SK-N-SH (cell line): ENCODE measurements around the gene CNTNAP2. TPM values are rescaled to one million over a fixed set of nuclear protein-coding genes. Genes with fewer than 3 reads are reported as not detected.

Source experiments
- CTCF ChIA-PET: fragments of 300-600, 350-600 bp; formaldehyde crosslinking; extraction: SDS; loops from one replicate; lab custom pipeline; 2021; lab: Yijun Ruan, JAX
- POLR2A ChIA-PET: fragments of 350-600 bp; sonication (Branson Sonifier 250); formaldehyde crosslinking; extraction: SDS; loops from one replicate; lab custom pipeline; 2020; ENCODE audit warnings: antibody characterized with exemption, inconsistent platforms; lab: Yijun Ruan, JAX
- DNase-seq: peaks from one replicate; pipeline ENCODE4 v3.0.0; 2012
- H2AFZ ChIP-seq: fragments of 200-600 bp; sonication (generic); 2 replicates; pipeline ENCODE4 v1.8.1; 2016; ENCODE audit warnings: antibody characterized with exemption, mild to moderate bottlenecking, low read depth
- H3F3A ChIP-seq: fragments of 200-600 bp; sonication (generic); replicated peaks from 2 replicates; pipeline ENCODE3; 2016; ENCODE audit warnings: antibody characterized with exemption, mild to moderate bottlenecking; ENCODE audit not compliant: insufficient read depth
- H3K27ac ChIP-seq, 2 experiments: fragments of 200-500 bp in 1 of 2; fragments of 200-600 bp in 1 of 2; sonication (Bioruptor generic) in 1 of 2; sonication (generic), shearing (Covaris generic) in 1 of 2; 2 replicates each; pipeline versions ENCODE4 v1.5.1 to v1.6.1; 2014 to 2016; ENCODE audit warnings: low read depth in 2 of 2, inconsistent platforms in 1 of 2, low read length in 1 of 2, mild to moderate bottlenecking in 1 of 2, mixed read lengths in 1 of 2
- H3K27me3 ChIP-seq: fragments of 200-600 bp; sonication (generic), shearing (Covaris generic); 2 replicates; pipeline ENCODE4 v1.6.1; 2016; ENCODE audit warnings: mixed run types; ENCODE audit not compliant: insufficient read depth
- H3K36me3 ChIP-seq, 2 experiments: fragments of 200-500 bp in 1 of 2; fragments of 200-600 bp in 1 of 2; sonication (Bioruptor generic) in 1 of 2; sonication (generic) in 1 of 2; replicated peaks in 1 of 2; 2 replicates each; pipeline versions ENCODE3 to v1.5.1; 2014 to 2016; ENCODE audit warnings: low read length in 1 of 2, mild to moderate bottlenecking in 1 of 2; ENCODE audit not compliant: insufficient read depth in 2 of 2, control insufficient read depth in 1 of 2
- H3K4me1 ChIP-seq, 2 experiments: fragments of 200-500 bp in 1 of 2; fragments of 200-600 bp in 1 of 2; sonication (Bioruptor generic) in 1 of 2; sonication (generic), shearing (Covaris generic) in 1 of 2; 2 replicates each; pipeline versions ENCODE4 v1.5.1 to v1.6.1; 2014 to 2016; ENCODE audit warnings: low read depth in 1 of 2, low read length in 1 of 2, mixed run types in 1 of 2; ENCODE audit not compliant: insufficient read depth in 2 of 2, control insufficient read depth in 1 of 2
- H3K4me2 ChIP-seq: fragments of 200-600 bp; sonication (generic), shearing (Covaris generic); 2 replicates; pipeline ENCODE4 v1.6.1; 2017; ENCODE audit warnings: mixed run types
- H3K4me3 ChIP-seq, 2 experiments: fragments of 200-500 bp in 1 of 2; fragments of 200-600 bp in 1 of 2; sonication (Bioruptor generic) in 1 of 2; sonication (generic), shearing (Covaris generic) in 1 of 2; 2 replicates each; pipeline versions ENCODE4 v1.5.1 to v1.8.1; 2014 to 2016; ENCODE audit warnings: low read depth in 2 of 2, inconsistent platforms in 1 of 2, low read length in 1 of 2, mild to moderate bottlenecking in 1 of 2, mixed read lengths in 1 of 2, moderate library complexity in 1 of 2
- H3K79me2 ChIP-seq: fragments of 200-600 bp; sonication (generic); 2 replicates; pipeline ENCODE4 v1.8.1; 2017; ENCODE audit warnings: mild to moderate bottlenecking; ENCODE audit not compliant: insufficient read depth
- H3K9ac ChIP-seq: fragments of 200-600 bp; sonication (generic); 2 replicates; pipeline ENCODE4 v1.6.1; 2017; ENCODE audit warnings: mixed run types
- H3K9me2 ChIP-seq: fragments of 200-600 bp; sonication (generic); 2 replicates; pipeline ENCODE4 v1.6.1; 2017; ENCODE audit warnings: mixed run types
- H3K9me3 ChIP-seq: fragments of 200-600 bp; sonication (generic); 2 replicates; pipeline ENCODE4 v1.6.1; 2017; ENCODE audit warnings: mixed run types, mild to moderate bottlenecking, moderate library complexity
- H4K20me1 ChIP-seq: fragments of 200-600 bp; sonication (generic); 2 replicates; pipeline ENCODE4 v1.6.1; 2017; ENCODE audit warnings: mild to moderate bottlenecking, mixed run types; ENCODE audit not compliant: insufficient read depth
- CTCF ChIP-seq: fragments of 200-600 bp; sonication (generic); IDR thresholded peaks from 2 replicates; pipeline ENCODE4 v1.6.1; 2017; ENCODE audit warnings: antibody characterized with exemption, mild to moderate bottlenecking, moderate library complexity
- ELF1 ChIP-seq: IDR thresholded peaks from 2 replicates; pipeline ENCODE4 v1.4.0; 2012
- FOSL2 ChIP-seq: IDR thresholded peaks from 2 replicates; pipeline ENCODE4 v1.4.0; 2012; ENCODE audit warnings: low read depth, mild to moderate bottlenecking, moderate library complexity, borderline replicate concordance
- FOXJ3 ChIP-seq: sonication (generic); formaldehyde crosslinking; IDR thresholded peaks from 2 replicates; pipeline ENCODE4 v1.5.1; 2020; ENCODE audit warnings: mild to moderate bottlenecking, missing genetic modification reagents
- GABPA ChIP-seq: IDR thresholded peaks from 2 replicates; pipeline ENCODE4 v1.4.0; 2012; ENCODE audit warnings: low read depth, mild to moderate bottlenecking
- JUND ChIP-seq: IDR thresholded peaks from 2 replicates; pipeline ENCODE4 v1.4.0; 2012
- MXI1 ChIP-seq: IDR thresholded peaks from 2 replicates; pipeline ENCODE4 v1.6.1; 2012; ENCODE audit warnings: mild to moderate bottlenecking, low read depth, low read length, improper control_type of control experiment
- NFIC ChIP-seq: IDR thresholded peaks from 2 replicates; pipeline ENCODE4 v1.4.0; 2012; ENCODE audit warnings: borderline replicate concordance
- NRF1 ChIP-seq: IDR thresholded peaks from 2 replicates; pipeline ENCODE4 v1.6.1; 2012; ENCODE audit warnings: low read depth, mild to moderate bottlenecking, low read length
- RAD21 ChIP-seq: IDR thresholded peaks from 2 replicates; pipeline ENCODE4 v1.6.1; 2012; ENCODE audit warnings: mild to moderate bottlenecking, low read length
- RCOR1 ChIP-seq: fragments of 150-350 bp; IDR thresholded peaks from 2 replicates; pipeline ENCODE4 v1.6.1; 2017; ENCODE audit warnings: antibody characterized with exemption, low read length
- RFX5 ChIP-seq: IDR thresholded peaks from 2 replicates; pipeline ENCODE4 v1.6.1; 2012; ENCODE audit warnings: mild to moderate bottlenecking, improper control_type of control experiment, low read length
- RXRA ChIP-seq: IDR thresholded peaks from 2 replicates; pipeline ENCODE4 v1.4.0; 2012; ENCODE audit warnings: low read depth, mild to moderate bottlenecking, borderline replicate concordance
- TAF1 ChIP-seq: IDR thresholded peaks from 2 replicates; pipeline ENCODE4 v1.6.1; 2012; ENCODE audit warnings: low read depth, mild to moderate bottlenecking, low read length, moderate library complexity, borderline replicate concordance
- TCF12 ChIP-seq: IDR thresholded peaks from 2 replicates; pipeline ENCODE4 v1.4.0; 2012
- TEAD4 ChIP-seq: IDR thresholded peaks from 2 replicates; pipeline ENCODE4 v1.4.0; 2012; ENCODE audit warnings: mild to moderate bottlenecking, borderline replicate concordance; ENCODE audit not compliant: insufficient read depth
- USF2 ChIP-seq: fragments of 150-350 bp; IDR thresholded peaks from 2 replicates; pipeline ENCODE4 v1.6.1; 2017; ENCODE audit warnings: antibody characterized with exemption, low read length, low read depth, borderline replicate concordance
- WGBS: methylation state at CpG from one replicate; pipeline ENCODE4 v1.1.6; 2017; ENCODE audit warnings: low lambda C conversion rate; 5-methylcytosine and 5-hydroxymethylcytosine counted together
- polyA plus RNA-seq, 3 experiments: library from polyadenylated mRNA; depleted of rRNA; stranded (reverse); fragments of >200 nt; gene quantifications; 2 replicates each; pipeline ENCODE4 v1.2.3, GENCODE V29; 2012

CNTNAP2 gene
- polyA plus RNA-seq, 1 of the 3 experiments (the other 2 are of a cell fraction), result 3.4 TPM

- ChIA-PET POLR2A (no interaction called here), CTCF (no interaction called here)
- Histone ChIP-seq H3K9me3 (no peaks in the 10 kb centered on the region), H3K79me2 (no peaks in the 10 kb centered on the region), H4K20me1 (no peaks in the 10 kb centered on the region), H3K9me2 (no peaks in the 10 kb centered on the region), H3K9ac (no peak overlapping the region), H3K4me1 (no peaks in the 10 kb centered on the region; a peak in 1 of 4 replicates), H2AFZ (no peak overlapping the region), H3F3A (no peaks in the 10 kb centered on the region), H3K36me3 (no peaks in the 10 kb centered on the region), H3K27me3 (no peaks in the 10 kb centered on the region), H3K4me2 (no peak overlapping the region), H3K4me3 (no peak overlapping the region), H3K27ac (no peak overlapping the region)
- TF ChIP-seq RCOR1 (no peak), ELF1 (no peak), NRF1 (no peak), TAF1 (no peak), TCF12 (no peak), RXRA (no peak), RFX5 (no peak), FOSL2 (no peak), TEAD4 (no peak), RAD21 (no peak)
- 4% methylated on average over 1 of the region's 1 CpG for WGBS
- DNase-seq, result no peak
Observed at GRCh38 chr7:146405737-146406136, 289.1 kb downstream of the CNTNAP2 start.

GRCh38 chr7:146411975-146412374, 295.4 kb downstream of the CNTNAP2 start:
- CTCF ChIA-PET, result interaction anchor here (0.9 kb wide), 2 partner anchors 15 to 21 kb away, joined by 3 read pairs; no protein-coding TSS in a partner anchor

More at GRCh38 chr7:146411975-146412374, 295.4 kb downstream of the CNTNAP2 start:
- no peaks in the 10 kb centered on the region for H3K27me3 ChIP-seq
- peaks cover 0 to 6% of the 10 kb centered on the region in 2 experiments; a peak in 1 of 4 replicates for H3K4me1 ChIP-seq
- WGBS, result 63% methylated on average over 7 of the region's 7 CpGs
- no peak overlapping the region for H2AFZ ChIP-seq
- no peaks in the 10 kb centered on the region for H3F3A ChIP-seq
- H3K9me3 ChIP-seq, result no peaks in the 10 kb centered on the region
- no peak overlapping the region for H3K4me2 ChIP-seq
- DNase-seq, result no peak
- H3K9ac ChIP-seq, result no peak overlapping the region
- no peaks in the 10 kb centered on the region for H3K9me2 ChIP-seq
- H3K36me3 ChIP-seq, result no peaks in the 10 kb centered on the region
- peak overlapping the region in 1 of 2 experiments; percentile 48; a peak in 2 of 4 replicates for H3K27ac ChIP-seq
- POLR2A ChIA-PET, result no interaction called here
- H3K4me3 ChIP-seq, result no peak overlapping the region
- no peaks in the 10 kb centered on the region for H3K79me2 ChIP-seq
- no peaks in the 10 kb centered on the region for H4K20me1 ChIP-seq
- no peak for TF ChIP-seq NFIC
- TF ChIP-seq JUND, result no peak
- TF ChIP-seq TEAD4, result no peak
- no peak for TF ChIP-seq MXI1
- TF ChIP-seq ELF1, result no peak
- TF ChIP-seq USF2, result no peak
- no peak for TF ChIP-seq CTCF
- no peak for TF ChIP-seq GABPA
- no peak for TF ChIP-seq FOXJ3
- TF ChIP-seq, all 33 proteins: peak for 0
